ENCODE measurements around the gene RETN. TPM values are rescaled to one million over a fixed set of nuclear protein-coding genes. Genes with fewer than 3 reads are reported as not detected.

Gene RETN
- total RNA-seq, 1 donor from 2014 or later = 0.99 TPM

GRCh38 chr19:7704280-7705060, 35.6 kb downstream of the RETN start:
- H3K4me3 ChIP-seq = no peak overlapping the region

GRCh38 chr19:7705387-7706187, 36.7 kb downstream of the RETN start:
- no peak for TF ChIP-seq CTCF (IDR thresholded peaks at IDR 0.05; ENCODE audit: borderline replicate concordance)
- no peaks in the 10 kb centered on the region for H3K4me1 ChIP-seq
- H3K27me3 ChIP-seq (ENCODE audit: low read depth) = peaks cover 57% of the 10 kb centered on the region
- H3K4me3 ChIP-seq = no peak overlapping the region
- DNase-seq = peak; percentile 30
- H3K27ac ChIP-seq (replicated peaks) = peak overlapping the region; percentile 38
- H3K9me3 ChIP-seq (replicated peaks) = no peaks in the 10 kb centered on the region
- H3K36me3 ChIP-seq = no peaks in the 10 kb centered on the region
- intact Hi-C loops (cut with micrococcal nuclease) = no loop called here

More at GRCh38 chr19:7704280-7705060, 35.6 kb downstream of the RETN start:
- intact Hi-C loops (cut with micrococcal nuclease) = no loop called here
- Histone ChIP-seq H3K36me3 (no peaks in the 10 kb centered on the region), H3K4me1 (no peaks in the 10 kb centered on the region), H3K27ac (replicated peaks) (no peak overlapping the region), H3K9me3 (replicated peaks) (no peaks in the 10 kb centered on the region), H3K27me3 (ENCODE audit: low read depth) (peaks cover 60% of the 10 kb centered on the region)
- TF ChIP-seq CTCF (IDR thresholded peaks at IDR 0.05; ENCODE audit: borderline replicate concordance) = no peak
- no peak for DNase-seq

- peak overlapping the region; percentile 38 for H3K27ac ChIP-seq (replicated peaks)
- no peaks in the 10 kb centered on the region for H3K4me1 ChIP-seq
- H3K9me3 ChIP-seq (replicated peaks) = no peaks in the 10 kb centered on the region
- DNase-seq = no peak
- TF ChIP-seq CTCF (IDR thresholded peaks at IDR 0.05; ENCODE audit: borderline replicate concordance) = no peak
- no peaks in the 10 kb centered on the region for H3K36me3 ChIP-seq
- intact Hi-C loops (cut with micrococcal nuclease) = no loop called here
- H3K4me3 ChIP-seq = no peak overlapping the region
- peaks cover 49% of the 10 kb centered on the region for H3K27me3 ChIP-seq (ENCODE audit: low read depth)
Observed at GRCh38 chr19:7706188-7706954, 37.5 kb downstream of the RETN start.

- no peak overlapping the region for H3K4me3 ChIP-seq
- peaks cover 43% of the 10 kb centered on the region for H3K27me3 ChIP-seq (ENCODE audit: low read depth)
- TF ChIP-seq CTCF (IDR thresholded peaks at IDR 0.05; ENCODE audit: borderline replicate concordance) = no peak
- intact Hi-C loops (cut with micrococcal nuclease) = no loop called here
- H3K4me1 ChIP-seq = no peaks in the 10 kb centered on the region
- no peak overlapping the region for H3K27ac ChIP-seq (replicated peaks)
- H3K36me3 ChIP-seq = no peaks in the 10 kb centered on the region
- no peaks in the 10 kb centered on the region for H3K9me3 ChIP-seq (replicated peaks)
- DNase-seq = no peak
Observed at GRCh38 chr19:7706955-7707456, 38.2 kb downstream of the RETN start.

- no peaks in the 10 kb centered on the region for H3K9me3 ChIP-seq (replicated peaks)
- no peaks in the 10 kb centered on the region for H3K36me3 ChIP-seq
- no peaks in the 10 kb centered on the region for H3K4me1 ChIP-seq
- H3K27ac ChIP-seq (replicated peaks) = no peak overlapping the region
- peaks cover 15% of the 10 kb centered on the region for H3K27me3 ChIP-seq (ENCODE audit: low read depth)
- H3K4me3 ChIP-seq = no peak overlapping the region
- DNase-seq = no peak
- intact Hi-C loops (cut with micrococcal nuclease) = no loop called here
- TF ChIP-seq CTCF (IDR thresholded peaks at IDR 0.05; ENCODE audit: borderline replicate concordance) = no peak
Observed at GRCh38 chr19:7709932-7710460, 41.1 kb downstream of the RETN start.

Data from left ventricle myocardium inferior (tissue), 1 donor.